ENCODE results near the gene ZER1. TPM values are rescaled to one million over a fixed set of nuclear protein-coding genes. Genes with fewer than 3 reads are reported as not detected.
A peak's percentile ranks its signal among the peaks of the same experiment; 100 is the strongest.

ZER1 gene
- total and polyA plus RNA-seq, 2 experiments from 2014 or later = 74.1 to 89.6 TPM

- TF ChIP-seq CTCF (IDR thresholded peaks at IDR 0.05; ENCODE audit: low read depth, low read length) = peak; percentile 92
- H3K27me3 ChIP-seq = no peaks in the 10 kb centered on the region
- H3K4me1 ChIP-seq (ENCODE audit: low read depth) = no peaks in the 10 kb centered on the region
- no peaks in the 10 kb centered on the region for H3K36me3 ChIP-seq
- peak overlapping the region; percentile 76 for H3K27ac ChIP-seq
- H3K9me3 ChIP-seq (ENCODE audit: low read depth) = no peaks in the 10 kb centered on the region
- peak; percentile 90 to 92 for DNase-seq (ENCODE audit: low read depth in 1 of 2, low spot score in 1 of 2)
- H3K4me3 ChIP-seq = no peak overlapping the region
Observed at GRCh38 chr9:128733256-128733655, 38.5 kb downstream of the ZER1 start.

GRCh38 chr9:128732576-128732975 lies 39.2 kb downstream of the ZER1 start:
- TF ChIP-seq CTCF (IDR thresholded peaks at IDR 0.05; ENCODE audit: low read depth, low read length) = no peak
- H3K9me3 ChIP-seq (ENCODE audit: low read depth) = no peaks in the 10 kb centered on the region
- DNase-seq (ENCODE audit: low read depth in 1 of 2, low spot score in 1 of 2) = no peak
- peak overlapping the region; percentile 76 for H3K27ac ChIP-seq
- H3K27me3 ChIP-seq = no peaks in the 10 kb centered on the region
- H3K36me3 ChIP-seq = no peaks in the 10 kb centered on the region
- no peaks in the 10 kb centered on the region for H3K4me1 ChIP-seq (ENCODE audit: low read depth)
- H3K4me3 ChIP-seq = no peak overlapping the region

- DNase-seq (ENCODE audit: low read depth in 1 of 2, low spot score in 1 of 2) = no peak
- Histone ChIP-seq H3K36me3 (no peaks in the 10 kb centered on the region), H3K4me3 (no peak overlapping the region), H3K9me3 (ENCODE audit: low read depth) (no peaks in the 10 kb centered on the region), H3K27me3 (no peaks in the 10 kb centered on the region), H3K4me1 (ENCODE audit: low read depth) (no peaks in the 10 kb centered on the region), H3K27ac (no peak overlapping the region)
- TF ChIP-seq CTCF (IDR thresholded peaks at IDR 0.05; ENCODE audit: low read depth, low read length) = no peak
Observed at GRCh38 chr9:128731691-128732090, 40.0 kb downstream of the ZER1 start.

GRCh38 chr9:128731093-128731492 lies 40.6 kb downstream of the ZER1 start:
- H3K36me3 ChIP-seq = no peaks in the 10 kb centered on the region
- H3K4me1 ChIP-seq (ENCODE audit: low read depth) = no peaks in the 10 kb centered on the region
- no peak overlapping the region for H3K27ac ChIP-seq
- DNase-seq (ENCODE audit: low read depth in 1 of 2, low spot score in 1 of 2) = no peak
- H3K4me3 ChIP-seq = no peak overlapping the region
- H3K27me3 ChIP-seq = no peaks in the 10 kb centered on the region
- no peak for TF ChIP-seq CTCF (IDR thresholded peaks at IDR 0.05; ENCODE audit: low read depth, low read length)
- no peaks in the 10 kb centered on the region for H3K9me3 ChIP-seq (ENCODE audit: low read depth)

GRCh38 chr9:128729766-128730517 lies 41.8 kb downstream of the ZER1 start:
- Histone ChIP-seq H3K9me3 (ENCODE audit: low read depth) (no peaks in the 10 kb centered on the region), H3K36me3 (no peaks in the 10 kb centered on the region), H3K27me3 (no peaks in the 10 kb centered on the region), H3K4me3 (no peak overlapping the region), H3K27ac (no peak overlapping the region), H3K4me1 (ENCODE audit: low read depth) (no peaks in the 10 kb centered on the region)
- no peak for TF ChIP-seq CTCF (IDR thresholded peaks at IDR 0.05; ENCODE audit: low read depth, low read length)
- DNase-seq (ENCODE audit: low read depth in 1 of 2, low spot score in 1 of 2) = no peak
